Dendritic cell treated with granulocyte-macrophage colony-stimulating factor and Interleukin-4, amounts not matched to agents 40 ng/mL and 50 ng/mL, for 4 days (primary cell): ENCODE data around the gene GALE.
A peak's percentile ranks its signal among the peaks of the same experiment; 100 is the strongest.
"Not testable (repeated sequence)": the region's sequence is repeated elsewhere in the genome, so short reads cannot be mapped to it uniquely, and the experiment has no call there.

Experiments
- H3K27ac Mint-ChIP-seq: one replicate; pipeline ENCODE4 v1.8.0; 2022; ENCODE audit warnings: mild to moderate bottlenecking, mixed read lengths
- H3K27me3 Mint-ChIP-seq: one replicate; pipeline ENCODE4 v1.8.0; 2022; ENCODE audit warnings: mild to moderate bottlenecking, mixed read lengths
- H3K36me3 Mint-ChIP-seq: one replicate; pipeline ENCODE4 v1.8.0; 2022; ENCODE audit warnings: low read depth, mixed read lengths
- H3K4me1 Mint-ChIP-seq: one replicate; pipeline ENCODE4 v1.8.0; 2022; ENCODE audit warnings: low read depth, mixed read lengths
- H3K4me3 Mint-ChIP-seq: one replicate; pipeline ENCODE4 v1.8.0; 2022; ENCODE audit warnings: mild to moderate bottlenecking, moderate library complexity, mixed read lengths
- H3K9me3 Mint-ChIP-seq: one replicate; pipeline ENCODE4 v1.8.0; 2022; ENCODE audit warnings: mixed read lengths
- intact Hi-C: fragments of 100-400 bp; cut with micrococcal nuclease; formaldehyde crosslinking; loops from one replicate; pipeline ENCODE4 v1.15.0; 2022

The GALE gene

GRCh38 chr1:23800400-23801337 lies at the start of gene GALE:
Gene GALE, minus strand, starts transcription at chr1:23800754. Its CDS starts 1,747 bp downstream, at chr1:23799007.
- Mint-ChIP-seq H3K9me3 (no peaks in the 10 kb centered on the region), H3K27ac (peak within 1 kb of the TSS; percentile 92), H3K27me3 (no peaks in the 10 kb centered on the region), H3K4me1 (peaks cover 63% of the 10 kb centered on the region), H3K4me3 (peak within 1 kb of the TSS; percentile 87), H3K36me3 (peaks cover 86% of the 10 kb centered on the region)
- intact Hi-C loops: loop anchor here (1.0 to 10.0 kb wide), 2 partner anchors 9 to 164 kb away; partner anchors contain the start of gene LYPLA2

- peaks cover 6% of the 10 kb centered on the region for H3K4me1 Mint-ChIP-seq
- H3K27me3 Mint-ChIP-seq: no peaks in the 10 kb centered on the region
- intact Hi-C loops: no loop called here
- no peak overlapping the region for H3K4me3 Mint-ChIP-seq
- no peak overlapping the region for H3K27ac Mint-ChIP-seq
- H3K36me3 Mint-ChIP-seq: peaks cover 79% of the 10 kb centered on the region
- H3K9me3 Mint-ChIP-seq: no peaks in the 10 kb centered on the region
Measured at GRCh38 chr1:23848673-23849616, 48.4 kb upstream of the GALE start.

GRCh38 chr1:23847482-23848095 lies 47.0 kb upstream of the GALE start:
- H3K4me1 Mint-ChIP-seq, H3K27ac Mint-ChIP-seq, H3K4me3 Mint-ChIP-seq, H3K27me3 Mint-ChIP-seq, intact Hi-C loops, H3K9me3 Mint-ChIP-seq: not testable (repeated sequence)
- peaks cover 66% of the 10 kb centered on the region for H3K36me3 Mint-ChIP-seq

GRCh38 chr1:23845163-23845562 lies 44.6 kb upstream of the GALE start:
- intact Hi-C loops: no loop called here
- H3K4me1 Mint-ChIP-seq: no peaks in the 10 kb centered on the region
- H3K36me3 Mint-ChIP-seq: peaks cover 54% of the 10 kb centered on the region
- no peak overlapping the region for H3K27ac Mint-ChIP-seq
- H3K4me3 Mint-ChIP-seq: no peak overlapping the region
- H3K27me3 Mint-ChIP-seq: no peaks in the 10 kb centered on the region
- H3K9me3 Mint-ChIP-seq: no peaks in the 10 kb centered on the region

GRCh38 chr1:23843644-23844043 lies 43.1 kb upstream of the GALE start:
- Mint-ChIP-seq H3K27ac (no peak overlapping the region), H3K9me3 (no peaks in the 10 kb centered on the region), H3K4me3 (no peak overlapping the region), H3K27me3 (no peaks in the 10 kb centered on the region), H3K36me3 (peaks cover 39% of the 10 kb centered on the region), H3K4me1 (no peaks in the 10 kb centered on the region)
- intact Hi-C loops: no loop called here

- intact Hi-C loops: loop anchor here (2.0 kb wide), 2 partner anchors 14 to 28 kb away; partner anchors contain the start of gene HMGCL
- H3K4me1 Mint-ChIP-seq: peaks cover 23% of the 10 kb centered on the region
- H3K27me3 Mint-ChIP-seq: peaks cover 4% of the 10 kb centered on the region
- peak overlapping the region; percentile 69 for H3K4me3 Mint-ChIP-seq
- peak overlapping the region; percentile 58 for H3K27ac Mint-ChIP-seq
- no peaks in the 10 kb centered on the region for H3K36me3 Mint-ChIP-seq
- peaks cover 8% of the 10 kb centered on the region for H3K9me3 Mint-ChIP-seq
Measured at GRCh38 chr1:23838401-23838866, 37.9 kb upstream of the GALE start.

- Mint-ChIP-seq H3K4me1 (peaks cover 23% of the 10 kb centered on the region), H3K27me3 (peaks cover 4% of the 10 kb centered on the region), H3K36me3 (no peaks in the 10 kb centered on the region), H3K27ac (peak overlapping the region; percentile 58), H3K4me3 (peak overlapping the region; percentile 69), H3K9me3 (peaks cover 8% of the 10 kb centered on the region)
- intact Hi-C loops: loop anchor here (2.0 kb wide), 2 partner anchors 13 to 27 kb away; partner anchors contain the start of gene HMGCL
Measured at GRCh38 chr1:23837908-23838307, 37.4 kb upstream of the GALE start.

- Mint-ChIP-seq H3K27me3 (peaks cover 4% of the 10 kb centered on the region), H3K36me3 (no peaks in the 10 kb centered on the region), H3K4me1 (peaks cover 23% of the 10 kb centered on the region), H3K9me3 (peaks cover 8% of the 10 kb centered on the region), H3K4me3 (no peak overlapping the region), H3K27ac (no peak overlapping the region)
- intact Hi-C loops: no loop called here
Measured at GRCh38 chr1:23836037-23836436, 35.5 kb upstream of the GALE start.

GRCh38 chr1:23834156-23834555 lies 33.6 kb upstream of the GALE start:
- H3K9me3 Mint-ChIP-seq, H3K27me3 Mint-ChIP-seq, H3K36me3 Mint-ChIP-seq, H3K27ac Mint-ChIP-seq, intact Hi-C loops, H3K4me3 Mint-ChIP-seq: not testable (repeated sequence)
- H3K4me1 Mint-ChIP-seq: peaks cover 23% of the 10 kb centered on the region

GRCh38 chr1:23827717-23828116 lies 27.2 kb upstream of the GALE start:
- Mint-ChIP-seq H3K27ac (peak overlapping the region; percentile 45), H3K4me1 (peaks cover 23% of the 10 kb centered on the region), H3K27me3 (no peaks in the 10 kb centered on the region), H3K4me3 (no peak overlapping the region), H3K9me3 (no peaks in the 10 kb centered on the region), H3K36me3 (peaks cover 9% of the 10 kb centered on the region)
- intact Hi-C loops: no loop called here

GRCh38 chr1:23826590-23826989 lies 26.0 kb upstream of the GALE start:
- H3K27me3 Mint-ChIP-seq, H3K9me3 Mint-ChIP-seq, intact Hi-C loops, H3K36me3 Mint-ChIP-seq, H3K4me3 Mint-ChIP-seq: not testable (repeated sequence)
- peak overlapping the region; percentile 99 for H3K27ac Mint-ChIP-seq
- H3K4me1 Mint-ChIP-seq: peaks cover 28% of the 10 kb centered on the region

- Mint-ChIP-seq H3K27ac (peak overlapping the region; percentile 99), H3K27me3 (no peaks in the 10 kb centered on the region), H3K4me3 (peak overlapping the region; percentile 91), H3K9me3 (no peaks in the 10 kb centered on the region), H3K36me3 (peaks cover 9% of the 10 kb centered on the region), H3K4me1 (peaks cover 31% of the 10 kb centered on the region)
- intact Hi-C loops: loop anchor here (2.0 kb wide), 2 partner anchors 13 to 15 kb away; no protein-coding TSS in a partner anchor
Measured at GRCh38 chr1:23825762-23826522, 25.4 kb upstream of the GALE start.
